ENCODE measurements around the gene IL26.

DNA sequence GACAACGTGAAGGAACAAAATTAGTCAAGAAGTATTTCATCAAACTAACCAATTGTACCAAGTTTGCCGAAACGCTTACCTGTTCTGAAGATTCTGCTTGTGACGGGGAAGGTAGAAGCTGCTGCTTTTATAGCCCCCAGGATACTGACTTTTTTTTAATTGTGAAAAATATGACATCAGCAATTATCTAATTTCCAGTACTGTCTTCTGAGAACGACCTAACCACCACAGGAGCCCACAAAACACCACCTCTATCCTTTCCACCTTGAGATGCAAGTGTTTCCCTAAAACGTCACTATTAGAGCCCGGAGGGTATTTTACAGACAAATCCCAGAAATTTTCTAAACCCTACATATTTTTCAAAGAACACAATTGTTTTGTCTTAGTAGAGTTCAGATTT, 27.9 kb upstream of the IL26 start, which contains the start of gene IL22:
- TF ChIP-seq, protein P1, sequence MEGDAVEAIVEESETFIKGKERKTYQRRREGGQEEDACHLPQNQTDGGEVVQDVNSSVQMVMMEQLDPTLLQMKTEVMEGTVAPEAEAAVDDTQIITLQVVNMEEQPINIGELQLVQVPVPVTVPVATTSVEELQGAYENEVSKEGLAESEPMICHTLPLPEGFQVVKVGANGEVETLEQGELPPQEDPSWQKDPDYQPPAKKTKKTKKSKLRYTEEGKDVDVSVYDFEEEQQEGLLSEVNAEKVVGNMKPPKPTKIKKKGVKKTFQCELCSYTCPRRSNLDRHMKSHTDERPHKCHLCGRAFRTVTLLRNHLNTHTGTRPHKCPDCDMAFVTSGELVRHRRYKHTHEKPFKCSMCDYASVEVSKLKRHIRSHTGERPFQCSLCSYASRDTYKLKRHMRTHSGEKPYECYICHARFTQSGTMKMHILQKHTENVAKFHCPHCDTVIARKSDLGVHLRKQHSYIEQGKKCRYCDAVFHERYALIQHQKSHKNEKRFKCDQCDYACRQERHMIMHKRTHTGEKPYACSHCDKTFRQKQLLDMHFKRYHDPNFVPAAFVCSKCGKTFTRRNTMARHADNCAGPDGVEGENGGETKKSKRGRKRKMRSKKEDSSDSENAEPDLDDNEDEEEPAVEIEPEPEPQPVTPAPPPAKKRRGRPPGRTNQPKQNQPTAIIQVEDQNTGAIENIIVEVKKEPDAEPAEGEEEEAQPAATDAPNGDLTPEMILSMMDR (IDR thresholded peaks at IDR 0.05; ENCODE audit: low read depth, low read length, poor library complexity, severe bottlenecking): no peak
- no peak for TF ChIP-seq EZH2phosphoT487 (IDR thresholded peaks at IDR 0.05; ENCODE audit: borderline replicate concordance, low read length)
